T-helper 17 cell (primary cell): ENCODE data around the gene CRYGB. TPM values are rescaled to one million over a fixed set of nuclear protein-coding genes. Genes with fewer than 3 reads are reported as not detected.

Source experiments
- ATAC-seq: fragments of 150-1000 bp; cut with Tn5 transposase; 2 replicates; pipeline ENCODE4 v1.10.0; 2021; ENCODE audit warnings: mild to moderate bottlenecking, moderate library complexity
- DNase-seq, 3 donors: peaks; one replicate each; pipeline versions ENCODE4 v3.0.0 to v3.0.0-alpha.2; 2020 to 2021
- H3K9me3 ChIP-seq: one replicate; pipeline ENCODE4 v1.7.0; 2013; ENCODE audit warnings: low read length, mild to moderate bottlenecking; ENCODE audit not compliant: control insufficient read depth, poor library complexity, severe bottlenecking
- H3K27ac Mint-ChIP-seq: one replicate; pipeline ENCODE4 v1.8.0; 2022; ENCODE audit warnings: mild to moderate bottlenecking, moderate library complexity, mixed read lengths
- H3K27me3 Mint-ChIP-seq: one replicate; pipeline ENCODE4 v1.8.0; 2022; ENCODE audit warnings: mixed read lengths
- H3K36me3 Mint-ChIP-seq: one replicate; pipeline ENCODE4 v1.8.0; 2022; ENCODE audit warnings: low read depth, mixed read lengths
- H3K4me1 Mint-ChIP-seq: one replicate; pipeline ENCODE4 v1.8.0; 2022; ENCODE audit warnings: mild to moderate bottlenecking, mixed read lengths
- H3K4me3 Mint-ChIP-seq: one replicate; pipeline ENCODE4 v1.8.0; 2022; ENCODE audit warnings: mild to moderate bottlenecking, moderate library complexity, mixed read lengths
- total RNA-seq, 4 donors: library from RNA in 2 of 4; stranded (reverse) in 2 of 4; gene quantifications; one replicate each; pipeline ENCODE4 v1.2.3 and lab custom pipeline; 2022 to 2026

CRYGB gene
- total RNA-seq, 2 donors from 2014 or later: not detected

DNA sequence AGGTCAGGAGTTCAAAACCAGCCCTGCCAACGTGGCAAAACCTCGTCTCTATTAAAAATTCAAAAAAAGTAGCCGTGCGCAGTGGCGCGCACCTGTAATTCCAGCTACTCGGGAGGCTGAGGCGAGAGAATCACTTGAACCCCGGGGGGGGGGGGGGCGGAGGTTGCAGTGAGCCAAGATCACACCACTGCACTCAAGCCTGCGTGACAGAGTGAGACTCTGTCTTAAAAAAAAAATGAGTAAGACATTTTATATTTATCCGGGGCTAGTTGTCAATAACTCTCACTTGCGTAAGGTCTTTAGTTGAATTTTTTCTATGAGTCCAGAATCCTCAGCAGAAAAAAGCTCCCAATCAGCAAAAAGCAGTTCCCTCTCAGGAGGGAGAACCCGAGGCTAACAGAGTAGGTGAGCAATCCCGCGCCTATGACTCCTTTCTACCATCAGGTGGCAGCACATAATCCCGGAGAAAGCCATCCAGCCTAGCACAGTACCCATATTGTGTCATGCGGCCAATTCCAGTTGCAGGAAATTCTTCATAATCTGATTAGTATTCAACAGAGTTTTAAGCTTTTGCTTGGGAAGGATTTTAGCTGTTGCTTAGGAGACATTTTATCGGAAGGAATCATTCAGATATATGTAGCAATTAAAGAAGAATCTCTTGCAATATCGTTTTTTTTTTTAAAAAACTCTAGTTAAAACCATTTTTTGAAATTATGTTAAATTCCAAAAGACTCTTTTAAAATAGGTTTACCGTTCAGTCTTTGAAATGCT lies 29.3 kb upstream of the CRYGB start:
- Mint-ChIP-seq H3K27me3 (peaks cover 39% of the 10 kb centered on the region), H3K4me1 (peaks cover 7% of the 10 kb centered on the region), H3K36me3 (no peaks in the 10 kb centered on the region), H3K27ac (no peak overlapping the region), H3K4me3 (no peak overlapping the region)
- DNase-seq: peak in 2 of 3 donors; percentile 21 to 40
- ATAC-seq: peak; percentile 95
- H3K9me3 ChIP-seq: no peaks in the 10 kb centered on the region

DNA sequence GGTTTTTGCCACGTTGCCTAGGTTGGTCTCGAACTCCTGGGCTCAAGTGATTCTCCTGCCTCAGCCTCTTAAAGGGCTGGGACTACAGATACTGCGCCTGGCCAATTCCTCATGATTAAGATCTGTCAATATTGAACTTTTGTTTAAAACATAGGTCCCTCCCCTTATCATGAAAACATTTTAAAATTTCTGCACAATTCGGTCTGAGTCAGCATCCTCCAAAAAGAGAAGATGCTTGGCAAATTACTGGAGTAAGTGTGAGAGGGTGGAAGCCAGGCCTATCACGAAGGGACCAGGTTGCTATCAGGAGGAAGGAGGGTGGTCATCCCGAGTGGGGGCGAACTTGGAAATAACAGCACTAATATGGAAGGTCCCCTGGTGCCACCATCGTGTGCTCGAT lies 28.2 kb upstream of the CRYGB start:
- Mint-ChIP-seq H3K36me3 (no peaks in the 10 kb centered on the region), H3K27ac (no peak overlapping the region), H3K4me3 (no peak overlapping the region), H3K4me1 (peaks cover 6% of the 10 kb centered on the region), H3K27me3 (peaks cover 38% of the 10 kb centered on the region)
- DNase-seq (no peak), ATAC-seq (no peak)
- no peaks in the 10 kb centered on the region for H3K9me3 ChIP-seq

GRCh38 chr2:208172125-208172524 lies 26.2 kb upstream of the CRYGB start:
- H3K9me3 ChIP-seq: no peaks in the 10 kb centered on the region
- H3K27ac Mint-ChIP-seq: no peak overlapping the region
- H3K4me1 Mint-ChIP-seq: peaks cover 6% of the 10 kb centered on the region
- no peaks in the 10 kb centered on the region for H3K36me3 Mint-ChIP-seq
- no peak for DNase-seq
- peaks cover 43% of the 10 kb centered on the region for H3K27me3 Mint-ChIP-seq
- H3K4me3 Mint-ChIP-seq: peak overlapping the region; percentile 41
- no peak for ATAC-seq

- no peak overlapping the region for H3K27ac Mint-ChIP-seq
- peaks cover 3% of the 10 kb centered on the region for H3K4me1 Mint-ChIP-seq
- H3K27me3 Mint-ChIP-seq: peaks cover 27% of the 10 kb centered on the region
- ATAC-seq (no peak), DNase-seq (no peak)
- no peak overlapping the region for H3K4me3 Mint-ChIP-seq
- H3K36me3 Mint-ChIP-seq: no peaks in the 10 kb centered on the region
- H3K9me3 ChIP-seq: no peaks in the 10 kb centered on the region
Observed at GRCh38 chr2:208164951-208165755, 19.2 kb upstream of the CRYGB start.

DNA sequence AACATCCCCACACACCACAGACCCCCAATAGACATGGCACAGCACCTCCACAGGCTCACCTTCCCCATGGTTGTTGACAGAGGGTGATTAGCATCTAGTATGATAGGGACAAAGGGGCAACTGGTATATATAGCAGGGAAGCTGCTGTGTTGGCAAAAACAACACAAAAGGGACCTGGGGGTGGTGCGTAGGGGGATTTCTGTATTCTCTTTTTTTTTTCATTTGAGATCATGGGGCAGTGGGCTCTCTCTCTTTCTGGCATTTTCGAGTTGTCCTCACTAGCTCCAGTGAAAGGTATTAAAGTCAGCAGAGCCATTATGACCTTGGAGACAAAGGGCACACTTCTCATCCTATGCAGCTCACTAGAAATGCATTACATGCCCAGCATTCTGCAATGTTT lies 17.5 kb upstream of the CRYGB start, which contains the start of gene CRYGA:
Gene CRYGA, minus strand, starts transcription at position 101 of the 400 bp plus-strand sequence. Its CDS starts 33 bp downstream, at position 68.
- Mint-ChIP-seq H3K4me3 (no peak within 1 kb of the TSS), H3K27me3 (peaks cover 16% of the 10 kb centered on the region), H3K4me1 (no peaks in the 10 kb centered on the region), H3K27ac (no peak within 1 kb of the TSS), H3K36me3 (no peaks in the 10 kb centered on the region)
- DNase-seq: no peak
- no peak for ATAC-seq
- no peaks in the 10 kb centered on the region for H3K9me3 ChIP-seq

DNA sequence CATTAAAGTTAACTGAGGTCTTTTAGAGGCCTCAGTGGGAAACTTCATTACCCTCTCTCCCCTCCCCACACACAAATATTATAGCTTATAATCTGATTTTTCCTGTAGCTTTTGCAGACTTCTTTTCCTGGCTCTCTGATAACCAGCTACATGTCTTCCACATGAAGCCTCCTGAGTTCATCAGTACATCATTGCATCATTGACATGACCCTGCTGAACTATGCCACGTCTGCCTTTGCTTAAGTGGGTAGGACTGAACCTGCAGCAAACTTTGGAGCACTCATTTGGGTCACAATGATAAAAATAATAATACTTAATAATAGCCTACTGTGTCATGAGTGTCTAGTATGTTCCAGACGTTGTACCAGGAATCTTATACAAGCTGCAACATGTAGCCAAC lies 10.5 kb upstream of the CRYGB start:
- no peaks in the 10 kb centered on the region for H3K9me3 ChIP-seq
- Mint-ChIP-seq H3K4me1 (no peaks in the 10 kb centered on the region), H3K27me3 (peaks cover 16% of the 10 kb centered on the region), H3K27ac (no peak overlapping the region), H3K4me3 (no peak overlapping the region), H3K36me3 (no peaks in the 10 kb centered on the region)
- ATAC-seq (no peak), DNase-seq (no peak)

GRCh38 chr2:208153156-208153555 lies 7.2 kb upstream of the CRYGB start:
- no peak for ATAC-seq
- no peak overlapping the region for H3K27ac Mint-ChIP-seq
- H3K27me3 Mint-ChIP-seq: peaks cover 12% of the 10 kb centered on the region

GRCh38 chr2:208150956-208151355 lies 5.0 kb upstream of the CRYGB start:
- H3K27me3 Mint-ChIP-seq: peaks cover 23% of the 10 kb centered on the region
- no peak overlapping the region for H3K27ac Mint-ChIP-seq
- no peak overlapping the region for H3K4me3 Mint-ChIP-seq
- DNase-seq (no peak), ATAC-seq (no peak)
- no peaks in the 10 kb centered on the region for H3K36me3 Mint-ChIP-seq
- H3K4me1 Mint-ChIP-seq: no peaks in the 10 kb centered on the region
- no peaks in the 10 kb centered on the region for H3K9me3 ChIP-seq

More at GRCh38 chr2:208153156-208153555, 7.2 kb upstream of the CRYGB start:
- H3K9me3 ChIP-seq: no peaks in the 10 kb centered on the region
- DNase-seq: no peak
- Mint-ChIP-seq H3K36me3 (no peaks in the 10 kb centered on the region), H3K4me3 (no peak overlapping the region), H3K4me1 (no peaks in the 10 kb centered on the region)

GRCh38 chr2:208150094-208150493 lies 4.1 kb upstream of the CRYGB start:
- H3K4me3 Mint-ChIP-seq: no peak overlapping the region
- no peaks in the 10 kb centered on the region for H3K36me3 Mint-ChIP-seq
- H3K27ac Mint-ChIP-seq: no peak overlapping the region
- H3K9me3 ChIP-seq: no peaks in the 10 kb centered on the region
- DNase-seq (no peak), ATAC-seq (no peak)
- H3K4me1 Mint-ChIP-seq: no peaks in the 10 kb centered on the region
- H3K27me3 Mint-ChIP-seq: peaks cover 16% of the 10 kb centered on the region

DNA sequence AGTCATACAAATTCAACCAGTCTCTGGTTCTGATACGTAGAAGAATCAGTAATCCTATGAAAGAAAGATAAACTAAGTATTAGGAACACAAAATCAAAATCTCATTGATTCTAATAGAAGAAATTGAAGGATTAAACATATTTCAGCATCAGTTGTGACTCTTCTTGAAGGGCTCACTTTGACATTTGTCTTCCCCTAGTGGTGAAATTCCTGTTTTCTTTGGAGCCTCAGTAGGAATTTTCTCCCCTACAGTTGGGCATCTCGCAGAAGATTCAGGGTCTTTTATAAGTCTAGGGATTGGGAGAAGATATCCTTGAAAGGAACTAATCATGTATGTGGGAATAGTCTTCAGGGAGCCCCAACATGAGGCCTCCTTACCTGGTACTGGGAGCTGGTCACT lies 2.8 kb upstream of the CRYGB start:
- no peaks in the 10 kb centered on the region for H3K9me3 ChIP-seq
- ATAC-seq (no peak), DNase-seq (no peak)
- Mint-ChIP-seq H3K36me3 (no peaks in the 10 kb centered on the region), H3K27ac (no peak overlapping the region), H3K4me3 (no peak overlapping the region), H3K27me3 (peaks cover 21% of the 10 kb centered on the region), H3K4me1 (no peaks in the 10 kb centered on the region)

DNA sequence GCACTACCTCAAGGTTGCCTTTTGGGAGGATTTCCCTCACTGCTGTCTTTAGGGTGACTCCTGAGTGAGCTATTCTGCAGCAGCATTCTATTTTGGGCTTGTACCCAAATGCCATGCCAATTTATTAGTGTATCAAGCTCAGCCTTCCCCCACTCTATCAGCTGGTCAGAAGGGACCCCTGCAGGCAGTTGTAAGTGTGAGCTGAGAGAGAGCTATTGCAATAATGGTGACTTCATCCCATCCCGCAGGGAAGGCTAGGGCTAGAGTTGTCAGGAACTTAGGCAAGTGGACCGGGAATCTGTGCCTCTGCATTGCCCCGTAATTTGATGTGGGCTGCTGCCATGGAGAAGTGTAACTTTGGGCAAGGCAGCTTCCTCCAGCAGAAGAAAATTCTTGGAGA lies 1.8 kb upstream of the CRYGB start:
- no peak for ATAC-seq
- Mint-ChIP-seq H3K27ac (no peak overlapping the region), H3K27me3 (peaks cover 21% of the 10 kb centered on the region), H3K4me3 (no peak overlapping the region), H3K4me1 (peaks cover 1% of the 10 kb centered on the region), H3K36me3 (no peaks in the 10 kb centered on the region)
- H3K9me3 ChIP-seq: no peaks in the 10 kb centered on the region
- no peak for DNase-seq

GRCh38 chr2:208147008-208147407 lies 1.1 kb upstream of the CRYGB start:
- Mint-ChIP-seq H3K27me3 (peaks cover 21% of the 10 kb centered on the region), H3K4me3 (no peak overlapping the region), H3K36me3 (no peaks in the 10 kb centered on the region), H3K4me1 (peaks cover 3% of the 10 kb centered on the region), H3K27ac (no peak overlapping the region)
- no peaks in the 10 kb centered on the region for H3K9me3 ChIP-seq
- no peak for DNase-seq
- ATAC-seq: no peak

DNA sequence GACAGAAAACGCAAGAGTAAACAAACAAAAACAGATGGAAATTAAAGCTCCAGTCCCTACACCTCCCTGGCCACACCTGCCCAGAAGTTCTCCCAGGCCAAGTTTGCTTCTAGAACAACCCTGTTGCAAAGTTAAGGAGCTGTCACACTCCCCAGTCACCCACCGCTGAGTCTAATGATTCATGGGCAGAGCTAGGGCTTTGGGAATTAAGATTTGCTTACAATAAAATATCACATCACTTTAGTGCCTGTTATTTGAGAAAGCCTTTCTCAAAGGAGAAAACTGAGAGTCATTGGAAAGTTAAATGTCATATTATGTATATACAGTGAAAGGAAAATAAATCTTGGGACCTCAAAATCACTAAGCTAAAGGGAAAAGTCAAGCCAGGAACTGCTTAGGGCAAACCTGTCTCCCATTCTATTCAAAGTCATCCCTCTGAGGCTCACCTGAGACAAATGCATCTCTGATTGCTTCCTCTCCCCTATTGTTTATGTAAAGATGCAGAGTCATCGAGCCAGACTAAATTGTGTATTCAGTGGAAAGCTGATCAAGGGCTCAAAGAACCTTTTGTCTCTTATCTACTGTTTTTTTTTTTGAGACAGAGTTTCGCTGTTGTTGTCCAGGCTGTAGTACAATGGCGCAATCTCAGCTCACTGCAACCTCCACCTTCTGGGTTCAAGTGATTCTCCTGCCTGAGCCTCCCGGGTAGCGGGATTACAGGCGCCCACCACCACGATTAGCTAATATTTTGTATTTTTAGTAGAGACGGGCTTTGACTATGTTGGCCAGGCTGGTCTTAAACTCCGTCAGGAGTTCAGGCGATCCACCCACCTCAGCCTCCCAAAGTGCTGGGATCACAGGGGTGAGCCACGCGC lies 2.8 kb downstream of the CRYGB start:
- H3K9me3 ChIP-seq: no peaks in the 10 kb centered on the region
- Mint-ChIP-seq H3K27ac (no peak overlapping the region), H3K27me3 (peaks cover 21% of the 10 kb centered on the region), H3K4me1 (peaks cover 3% of the 10 kb centered on the region), H3K36me3 (no peaks in the 10 kb centered on the region), H3K4me3 (no peak overlapping the region)
- ATAC-seq: no peak
- no peak for DNase-seq
